Thyroid gland (tissue), 4 donors: ENCODE measurements around the gene SHH. TPM values are rescaled to one million over a fixed set of nuclear protein-coding genes. Genes with fewer than 3 reads are reported as not detected.

Experiments used
- DNase-seq, 2 donors: peaks; one replicate each; pipeline ENCODE4 v3.0.0-alpha.2; 2019
- H3K27ac ChIP-seq, 3 donors: fragments of 200-600 bp; sonication (generic); 1 replicate in 2 of 3; 2 replicates in 1 of 3; pipeline ENCODE4 v1.5.1; 2016 to 2019; ENCODE audit warnings: mild to moderate bottlenecking in 1 of 3, moderate library complexity in 1 of 3
- H3K27me3 ChIP-seq: fragments of 200-600 bp; sonication (generic); one replicate; pipeline ENCODE4 v1.5.1; 2019
- H3K36me3 ChIP-seq, 2 donors: fragments of 200-600 bp; sonication (generic); one replicate each; pipeline ENCODE4 v1.5.1; 2016 to 2019
- H3K4me1 ChIP-seq, 2 donors: fragments of 200-600 bp; sonication (generic); one replicate each; pipeline ENCODE4 v1.5.1; 2017 to 2019
- H3K4me3 ChIP-seq, 3 donors: fragments of 200-600 bp; sonication (generic); replicated peaks in 1 of 3; 1 replicate in 2 of 3; 2 replicates in 1 of 3; pipeline ENCODE4 v1.5.1; 2016; ENCODE audit warnings: mild to moderate bottlenecking in 1 of 3
- H3K9me3 ChIP-seq: fragments of 200-600 bp; sonication (generic); one replicate; pipeline ENCODE4 v1.5.1; 2017
- CTCF ChIP-seq, 6 experiments: fragments of 200-600 bp in 3 of 6; fragments of 450-650 bp in 3 of 6; sonication (generic) in 3 of 6; IDR thresholded peaks; one replicate each; pipeline ENCODE4 v1.5.1; 2016 to 2019; ENCODE audit warnings: antibody characterized with exemption in 6 of 6, mild to moderate bottlenecking in 2 of 6, inconsistent platforms in 1 of 6, moderate library complexity in 1 of 6
- POLR2A ChIP-seq, 2 donors: fragments of 450-650 bp; IDR thresholded peaks; one replicate each; pipeline ENCODE4 v1.6.1; 2017; ENCODE audit warnings: antibody characterized with exemption in 2 of 2, mild to moderate bottlenecking in 2 of 2, moderate library complexity in 1 of 2
- WGBS, 2 donors: methylation state at CpG; one replicate each; pipeline ENCODE4 v1.1.5; 2017; 5-methylcytosine and 5-hydroxymethylcytosine counted together
- intact Hi-C: fragments of 100-400 bp; cut with DNase I; formaldehyde crosslinking; loops from one replicate; pipeline ENCODE4 v1.15.1; 2023
- total RNA-seq, 4 donors: library from RNA; depleted of rRNA; stranded (reverse); fragments of >200 nt; gene quantifications; one replicate each; pipeline ENCODE4 v1.2.3, GENCODE V29; 2016

The SHH gene
- total RNA-seq, 4 donors from 2014 or later: not detected

GRCh38 chr7:155776606-155777005, 35.7 kb downstream of the SHH start:
- intact Hi-C loops: no loop called here
- no peaks in the 10 kb centered on the region for H3K9me3 ChIP-seq
- DNase-seq: no peak
- TF ChIP-seq CTCF (IDR thresholded peaks at IDR 0.05) (no peak), POLR2A (IDR thresholded peaks at IDR 0.05) (no peak)
- no peaks in the 10 kb centered on the region for H3K27me3 ChIP-seq
- peaks cover 31 to 37% of the 10 kb centered on the region in 2 donors for H3K36me3 ChIP-seq
- H3K27ac ChIP-seq: no peak overlapping the region
- H3K4me3 ChIP-seq: no peak overlapping the region
- 87 to 91% methylated on average over 8 of the region's 8 CpGs for WGBS, 2 donors
- no peaks in the 10 kb centered on the region for H3K4me1 ChIP-seq

- intact Hi-C loops: no loop called here
- TF ChIP-seq POLR2A (IDR thresholded peaks at IDR 0.05) (no peak), CTCF (IDR thresholded peaks at IDR 0.05) (no peak)
- Histone ChIP-seq H3K4me3 (no peak overlapping the region), H3K27ac (no peak overlapping the region), H3K27me3 (no peaks in the 10 kb centered on the region), H3K36me3 (peaks cover 32 to 38% of the 10 kb centered on the region in 2 donors), H3K4me1 (no peaks in the 10 kb centered on the region), H3K9me3 (no peaks in the 10 kb centered on the region)
- WGBS, 2 donors: 94% methylated on average over 7 of the region's 7 CpGs
- DNase-seq: no peak
Observed at GRCh38 chr7:155775691-155776090, 36.6 kb downstream of the SHH start.

GRCh38 chr7:155774947-155775346, 37.3 kb downstream of the SHH start:
- WGBS, 2 donors: 94 to 95% methylated on average over 14 of the region's 14 CpGs
- no peaks in the 10 kb centered on the region for H3K9me3 ChIP-seq
- H3K36me3 ChIP-seq: peaks cover 35 to 42% of the 10 kb centered on the region in 2 donors
- H3K27ac ChIP-seq: no peak overlapping the region
- H3K27me3 ChIP-seq: no peaks in the 10 kb centered on the region
- no peak for TF ChIP-seq CTCF (IDR thresholded peaks at IDR 0.05)
- no peak for TF ChIP-seq POLR2A (IDR thresholded peaks at IDR 0.05)
- H3K4me3 ChIP-seq: no peak overlapping the region
- no peak for DNase-seq
- H3K4me1 ChIP-seq: no peaks in the 10 kb centered on the region
- intact Hi-C loops: no loop called here

- H3K36me3 ChIP-seq: peaks cover 42 to 50% of the 10 kb centered on the region in 2 donors
- no peaks in the 10 kb centered on the region for H3K4me1 ChIP-seq
- no peaks in the 10 kb centered on the region for H3K9me3 ChIP-seq
- no peaks in the 10 kb centered on the region for H3K27me3 ChIP-seq
- intact Hi-C loops: no loop called here
- no peak for DNase-seq
- TF ChIP-seq CTCF (IDR thresholded peaks at IDR 0.05): no peak
- no peak overlapping the region for H3K27ac ChIP-seq
- H3K4me3 ChIP-seq: no peak overlapping the region
- WGBS, 2 donors: 97 to 100% methylated on average over 4 of the region's 4 CpGs
Observed at GRCh38 chr7:155773531-155773930, 38.7 kb downstream of the SHH start.

GRCh38 chr7:155770241-155770640, 42.0 kb downstream of the SHH start:
- Histone ChIP-seq H3K4me1 (no peaks in the 10 kb centered on the region), H3K4me3 (no peak overlapping the region), H3K36me3 (peaks cover 41 to 50% of the 10 kb centered on the region in 2 donors), H3K9me3 (no peaks in the 10 kb centered on the region), H3K27ac (no peak overlapping the region), H3K27me3 (no peaks in the 10 kb centered on the region)
- TF ChIP-seq POLR2A (IDR thresholded peaks at IDR 0.05): no peak
- 90 to 95% methylated on average over 6 of the region's 6 CpGs for WGBS, 2 donors
- intact Hi-C loops: no loop called here
- no peak for DNase-seq

GRCh38 chr7:155769701-155770100, 42.6 kb downstream of the SHH start:
- H3K9me3 ChIP-seq: no peaks in the 10 kb centered on the region
- H3K4me1 ChIP-seq: no peaks in the 10 kb centered on the region
- DNase-seq: no peak
- no peaks in the 10 kb centered on the region for H3K27me3 ChIP-seq
- intact Hi-C loops: no loop called here
- no peak overlapping the region for H3K4me3 ChIP-seq
- WGBS, 2 donors: 87 to 90% methylated on average over 6 of the region's 6 CpGs
- TF ChIP-seq POLR2A (IDR thresholded peaks at IDR 0.05) (no peak), CTCF (IDR thresholded peaks at IDR 0.05) (no peak)
- H3K27ac ChIP-seq: no peak overlapping the region
- H3K36me3 ChIP-seq: peaks cover 40 to 48% of the 10 kb centered on the region in 2 donors
